Neural progenitor cell (in vitro differentiated cells): ENCODE data around the gene LRFN5. TPM values are rescaled to one million over a fixed set of nuclear protein-coding genes. Genes with fewer than 3 reads are reported as not detected.
"Not testable (repeated sequence)": the region's sequence is repeated elsewhere in the genome, so short reads cannot be mapped to it uniquely, and the experiment has no call there.

ENCODE experiments used
- DNase-seq: peaks from one replicate; pipeline ENCODE4 v3.0.0-alpha.2; 2016; ENCODE audit warnings: low spot score
- H2AFZ ChIP-seq: fragments of 200-600 bp; sonication (generic); replicated peaks from 2 replicates; pipeline ENCODE4 v1.6.1; 2016; ENCODE audit warnings: antibody characterized with exemption
- H3F3A ChIP-seq: fragments of 200-600 bp; sonication (generic); 2 replicates; pipeline ENCODE4 v1.6.1; 2016; ENCODE audit warnings: antibody characterized with exemption, low read depth
- H3K27ac ChIP-seq: fragments of 200-600 bp; sonication (generic); 2 replicates; pipeline ENCODE4 v1.5.1; 2016; ENCODE audit warnings: mild to moderate bottlenecking
- H3K27me3 ChIP-seq: fragments of 200-600 bp; sonication (generic); 2 replicates; pipeline ENCODE4 v1.6.1; 2016; ENCODE audit warnings: mild to moderate bottlenecking, moderate library complexity
- H3K36me3 ChIP-seq: fragments of 200-600 bp; sonication (generic); 2 replicates; pipeline ENCODE4 v1.5.1; 2016
- H3K4me1 ChIP-seq: fragments of 200-600 bp; sonication (generic); 2 replicates; pipeline ENCODE4 v1.6.1; 2016; ENCODE audit warnings: mixed run types
- H3K4me2 ChIP-seq: fragments of 200-600 bp; sonication (generic); 2 replicates; pipeline ENCODE4 v1.6.1; 2016
- H3K4me3 ChIP-seq: fragments of 200-600 bp; sonication (generic); 2 replicates; pipeline ENCODE4 v1.5.1; 2016
- H3K79me2 ChIP-seq: fragments of 200-600 bp; sonication (generic); 2 replicates; pipeline ENCODE4 v1.6.1; 2016; ENCODE audit warnings: low read depth
- H3K9ac ChIP-seq: fragments of 200-600 bp; sonication (generic); 2 replicates; pipeline ENCODE4 v1.6.1; 2016
- H3K9me3 ChIP-seq: fragments of 200-600 bp; sonication (generic); 2 replicates; pipeline ENCODE4 v1.5.1; 2016; ENCODE audit warnings: low read depth
- H4K20me1 ChIP-seq: fragments of 200-600 bp; sonication (generic); 2 replicates; pipeline ENCODE4 v1.6.1; 2016; ENCODE audit warnings: low read depth
- H3K27ac Mint-ChIP-seq: 3 replicates; pipeline ENCODE4 v1.8.0; 2021; ENCODE audit warnings: mixed read lengths
- H3K27me3 Mint-ChIP-seq: 2 replicates; pipeline ENCODE4 v1.8.0; 2022; ENCODE audit warnings: low read depth, mild to moderate bottlenecking, inconsistent platforms, moderate library complexity, mixed read lengths; ENCODE audit not compliant: insufficient read depth
- H3K36me3 Mint-ChIP-seq: 3 replicates; pipeline ENCODE4 v1.8.0; 2021; ENCODE audit warnings: mixed read lengths
- H3K4me1 Mint-ChIP-seq: 3 replicates; pipeline ENCODE4 v1.8.0; 2021; ENCODE audit warnings: mixed read lengths
- H3K4me3 Mint-ChIP-seq: 3 replicates; pipeline ENCODE4 v1.8.0; 2021; ENCODE audit warnings: mild to moderate bottlenecking, moderate library complexity, mixed read lengths
- H3K9me3 Mint-ChIP-seq: 3 replicates; pipeline ENCODE4 v1.8.0; 2020; ENCODE audit warnings: mixed read lengths
- CTCF ChIP-seq: fragments of 200-600 bp; sonication (generic); IDR thresholded peaks from 2 replicates; pipeline ENCODE4 v1.5.1; 2017; ENCODE audit warnings: antibody characterized with exemption, mild to moderate bottlenecking
- EZH2 ChIP-seq: fragments of 200-600 bp; sonication (generic); IDR thresholded peaks from 2 replicates; pipeline ENCODE4 v1.6.1; 2017; ENCODE audit warnings: antibody characterized with exemption, mild to moderate bottlenecking, moderate library complexity
- EZH2phosphoT487 ChIP-seq: fragments of 200-600 bp; sonication (generic); IDR thresholded peaks from 2 replicates; pipeline ENCODE4 v1.6.1; 2017; ENCODE audit warnings: antibody characterized with exemption
- total RNA-seq: library from RNA; depleted of rRNA; stranded (reverse); fragments of >200 nt; gene quantifications from 2 replicates; pipeline ENCODE4 v1.2.3, GENCODE V29; 2015; ENCODE audit warnings: low replicate concordance

Gene LRFN5
- total RNA-seq, 1 donor from 2014 or later: 0.49 TPM

- Histone ChIP-seq H3K9me3 (no peaks in the 10 kb centered on the region), H3K4me3 (no peak overlapping the region), H3K9ac (no peak overlapping the region), H3K79me2 (no peaks in the 10 kb centered on the region), H4K20me1 (no peaks in the 10 kb centered on the region), H3K4me1 (no peaks in the 10 kb centered on the region), H3K27me3 (no peaks in the 10 kb centered on the region), H3F3A (no peaks in the 10 kb centered on the region), H2AFZ (no peak overlapping the region), H3K4me2 (no peak overlapping the region), H3K36me3 (no peaks in the 10 kb centered on the region), H3K27ac (no peak overlapping the region)
- Mint-ChIP-seq H3K9me3 (no peaks in the 10 kb centered on the region), H3K27me3 (no peaks in the 10 kb centered on the region), H3K36me3 (no peaks in the 10 kb centered on the region), H3K4me1 (no peaks in the 10 kb centered on the region), H3K4me3 (no peak overlapping the region), H3K27ac (no peak overlapping the region)
- no peak for DNase-seq
- TF ChIP-seq CTCF (no peak), EZH2phosphoT487 (no peak), EZH2 (no peak)
Measured at GRCh38 chr14:41570415-41571155, 36.1 kb upstream of the LRFN5 start.

GRCh38 chr14:41586237-41586636 lies 20.4 kb upstream of the LRFN5 start:
- H3K9me3 Mint-ChIP-seq: no peaks in the 10 kb centered on the region
- no peaks in the 10 kb centered on the region for H3K27me3 Mint-ChIP-seq
- no peak overlapping the region for H3K4me2 ChIP-seq
- H3K4me3 Mint-ChIP-seq: no peak overlapping the region
- H3K4me1 ChIP-seq: no peaks in the 10 kb centered on the region
- DNase-seq: no peak
- no peaks in the 10 kb centered on the region for H3K4me1 Mint-ChIP-seq
- no peaks in the 10 kb centered on the region for H3K36me3 Mint-ChIP-seq
- H4K20me1 ChIP-seq: no peaks in the 10 kb centered on the region
- no peak overlapping the region for H3K4me3 ChIP-seq
- H3K27ac Mint-ChIP-seq: no peak overlapping the region
- H3K36me3 ChIP-seq: no peaks in the 10 kb centered on the region
- H3K27ac ChIP-seq: no peak overlapping the region
- H3K9me3 ChIP-seq: no peaks in the 10 kb centered on the region
- no peak overlapping the region for H3K9ac ChIP-seq
- no peaks in the 10 kb centered on the region for H3K27me3 ChIP-seq
- no peaks in the 10 kb centered on the region for H3F3A ChIP-seq
- TF ChIP-seq EZH2phosphoT487 (no peak), CTCF (no peak)
- no peak overlapping the region for H2AFZ ChIP-seq
- H3K79me2 ChIP-seq: no peaks in the 10 kb centered on the region

GRCh38 chr14:41597647-41598046 lies 9.0 kb upstream of the LRFN5 start:
- no peaks in the 10 kb centered on the region for H3K9me3 Mint-ChIP-seq
- Histone ChIP-seq H3K79me2 (no peaks in the 10 kb centered on the region), H3K4me1 (no peaks in the 10 kb centered on the region), H3K27ac (no peak overlapping the region), H2AFZ (no peak overlapping the region), H3K4me3 (no peak overlapping the region), H4K20me1 (no peaks in the 10 kb centered on the region), H3K4me2 (no peak overlapping the region), H3K27me3 (peaks cover 6% of the 10 kb centered on the region), H3F3A (no peaks in the 10 kb centered on the region), H3K9me3 (no peaks in the 10 kb centered on the region), H3K36me3 (no peaks in the 10 kb centered on the region), H3K9ac (no peak overlapping the region)
- peaks cover 3% of the 10 kb centered on the region for H3K27me3 Mint-ChIP-seq
- no peak for TF ChIP-seq CTCF
- no peak for TF ChIP-seq EZH2phosphoT487
- TF ChIP-seq EZH2: no peak
- no peak overlapping the region for H3K27ac Mint-ChIP-seq
- H3K4me1 Mint-ChIP-seq: peaks cover 3% of the 10 kb centered on the region
- DNase-seq: no peak
- H3K36me3 Mint-ChIP-seq: peaks cover 2% of the 10 kb centered on the region
- no peak overlapping the region for H3K4me3 Mint-ChIP-seq

- H3K4me3 Mint-ChIP-seq, H3K9me3 ChIP-seq, H3K36me3 Mint-ChIP-seq, H3K36me3 ChIP-seq, H2AFZ ChIP-seq, H3F3A ChIP-seq, H3K4me3 ChIP-seq, H3K27me3 Mint-ChIP-seq, H3K4me2 ChIP-seq, H3K4me1 Mint-ChIP-seq, H3K9ac ChIP-seq, H3K27ac ChIP-seq, H3K4me1 ChIP-seq, H3K9me3 Mint-ChIP-seq, H3K79me2 ChIP-seq, H3K27ac Mint-ChIP-seq, H4K20me1 ChIP-seq: not testable (repeated sequence)
- peak; percentile 28 for DNase-seq
- H3K27me3 ChIP-seq: peaks cover 28% of the 10 kb centered on the region
Measured at GRCh38 chr14:41599805-41600385, 6.8 kb upstream of the LRFN5 start.
